ENCODE results near the gene TIMM13. TPM values are rescaled to one million over a fixed set of nuclear protein-coding genes. Genes with fewer than 3 reads are reported as not detected.

TIMM13 gene
- total RNA-seq, 1 experiment from 2014 or later, result 188 TPM

DNA sequence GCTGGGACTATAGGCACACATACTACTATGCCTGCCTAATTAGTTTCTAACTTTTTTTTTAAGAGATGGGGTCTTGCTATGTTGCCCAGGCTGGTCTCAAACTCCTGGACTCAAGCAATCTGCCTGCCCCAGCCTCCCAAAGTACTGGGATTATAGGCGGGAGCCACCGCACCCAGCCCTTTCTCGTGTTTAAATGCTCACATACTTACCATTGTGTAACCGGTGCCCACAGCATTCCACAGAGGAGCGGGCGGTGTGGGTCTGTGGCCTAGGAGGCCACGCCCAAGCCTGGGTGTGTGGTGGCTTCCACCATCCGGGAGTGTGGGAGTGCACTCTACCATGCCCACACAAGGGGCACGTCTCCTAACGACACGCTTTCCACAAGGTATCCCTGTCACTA lies 21.6 kb upstream of the TIMM13 start:
- DNase-seq (ENCODE audit: unreplicated experiment), result no peak
- intact Hi-C loops (cut with micrococcal nuclease), result no loop called here
- Mint-ChIP-seq H3K9me3 (ENCODE audit: unreplicated experiment) (no peaks in the 10 kb centered on the region), H3K27ac (ENCODE audit: low read depth, unreplicated experiment) (no peak overlapping the region), H3K4me1 (ENCODE audit: insufficient read depth, unreplicated experiment) (no peaks in the 10 kb centered on the region), H3K27me3 (ENCODE audit: insufficient read depth, unreplicated experiment) (no peaks in the 10 kb centered on the region), H3K4me3 (ENCODE audit: unreplicated experiment) (no peak overlapping the region), H3K36me3 (ENCODE audit: insufficient read depth, unreplicated experiment) (peaks cover 22% of the 10 kb centered on the region)
- ChIA-PET POLR2A (interaction anchor here (1.1 kb wide), 1 partner anchor 22 kb away, joined by 3 read pairs; the partner anchor contains the start of gene TIMM13), CTCF (no interaction called here)
- TF ChIP-seq, protein P1, sequence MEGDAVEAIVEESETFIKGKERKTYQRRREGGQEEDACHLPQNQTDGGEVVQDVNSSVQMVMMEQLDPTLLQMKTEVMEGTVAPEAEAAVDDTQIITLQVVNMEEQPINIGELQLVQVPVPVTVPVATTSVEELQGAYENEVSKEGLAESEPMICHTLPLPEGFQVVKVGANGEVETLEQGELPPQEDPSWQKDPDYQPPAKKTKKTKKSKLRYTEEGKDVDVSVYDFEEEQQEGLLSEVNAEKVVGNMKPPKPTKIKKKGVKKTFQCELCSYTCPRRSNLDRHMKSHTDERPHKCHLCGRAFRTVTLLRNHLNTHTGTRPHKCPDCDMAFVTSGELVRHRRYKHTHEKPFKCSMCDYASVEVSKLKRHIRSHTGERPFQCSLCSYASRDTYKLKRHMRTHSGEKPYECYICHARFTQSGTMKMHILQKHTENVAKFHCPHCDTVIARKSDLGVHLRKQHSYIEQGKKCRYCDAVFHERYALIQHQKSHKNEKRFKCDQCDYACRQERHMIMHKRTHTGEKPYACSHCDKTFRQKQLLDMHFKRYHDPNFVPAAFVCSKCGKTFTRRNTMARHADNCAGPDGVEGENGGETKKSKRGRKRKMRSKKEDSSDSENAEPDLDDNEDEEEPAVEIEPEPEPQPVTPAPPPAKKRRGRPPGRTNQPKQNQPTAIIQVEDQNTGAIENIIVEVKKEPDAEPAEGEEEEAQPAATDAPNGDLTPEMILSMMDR (IDR thresholded peaks at IDR 0.05; ENCODE audit: unreplicated experiment), result no peak
- no TSS peak for BruUV-seq (replicated peaks)

DNA sequence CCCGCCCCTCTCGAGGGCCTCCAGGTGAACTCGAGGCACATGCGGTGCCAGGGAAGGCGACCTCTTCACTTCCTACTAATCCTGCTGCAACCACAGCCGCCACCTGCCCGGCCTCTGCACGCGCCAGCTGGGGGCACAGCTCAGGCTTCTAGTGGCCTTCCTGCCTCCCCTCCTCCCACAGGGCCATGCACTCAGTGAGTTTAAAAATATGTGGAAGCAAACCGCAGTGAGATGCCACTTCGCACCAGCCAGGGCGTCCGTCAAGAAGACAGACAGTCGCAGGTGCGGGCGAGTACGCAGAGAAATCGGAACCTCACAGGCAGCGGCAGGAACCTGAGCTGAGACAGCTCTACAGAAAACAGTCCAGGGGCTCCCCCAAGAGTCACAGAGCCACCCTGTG lies 19.0 kb upstream of the TIMM13 start:
- intact Hi-C loops (cut with micrococcal nuclease), result no loop called here
- TF ChIP-seq, protein P1 (IDR thresholded peaks at IDR 0.05; ENCODE audit: unreplicated experiment), result no peak
- Mint-ChIP-seq H3K4me3 (ENCODE audit: unreplicated experiment) (no peak overlapping the region), H3K9me3 (ENCODE audit: unreplicated experiment) (no peaks in the 10 kb centered on the region), H3K4me1 (ENCODE audit: insufficient read depth, unreplicated experiment) (no peaks in the 10 kb centered on the region), H3K36me3 (ENCODE audit: insufficient read depth, unreplicated experiment) (peaks cover 27% of the 10 kb centered on the region), H3K27ac (ENCODE audit: low read depth, unreplicated experiment) (no peak overlapping the region), H3K27me3 (ENCODE audit: insufficient read depth, unreplicated experiment) (no peaks in the 10 kb centered on the region)
- BruUV-seq (replicated peaks), result no TSS peak
- DNase-seq (ENCODE audit: unreplicated experiment), result no peak
- POLR2A ChIA-PET, result no interaction called here
- CTCF ChIA-PET, result interaction anchor here (0.7 kb wide), 1 partner anchor 190 kb away, joined by 4 read pairs; no protein-coding TSS in a partner anchor

DNA sequence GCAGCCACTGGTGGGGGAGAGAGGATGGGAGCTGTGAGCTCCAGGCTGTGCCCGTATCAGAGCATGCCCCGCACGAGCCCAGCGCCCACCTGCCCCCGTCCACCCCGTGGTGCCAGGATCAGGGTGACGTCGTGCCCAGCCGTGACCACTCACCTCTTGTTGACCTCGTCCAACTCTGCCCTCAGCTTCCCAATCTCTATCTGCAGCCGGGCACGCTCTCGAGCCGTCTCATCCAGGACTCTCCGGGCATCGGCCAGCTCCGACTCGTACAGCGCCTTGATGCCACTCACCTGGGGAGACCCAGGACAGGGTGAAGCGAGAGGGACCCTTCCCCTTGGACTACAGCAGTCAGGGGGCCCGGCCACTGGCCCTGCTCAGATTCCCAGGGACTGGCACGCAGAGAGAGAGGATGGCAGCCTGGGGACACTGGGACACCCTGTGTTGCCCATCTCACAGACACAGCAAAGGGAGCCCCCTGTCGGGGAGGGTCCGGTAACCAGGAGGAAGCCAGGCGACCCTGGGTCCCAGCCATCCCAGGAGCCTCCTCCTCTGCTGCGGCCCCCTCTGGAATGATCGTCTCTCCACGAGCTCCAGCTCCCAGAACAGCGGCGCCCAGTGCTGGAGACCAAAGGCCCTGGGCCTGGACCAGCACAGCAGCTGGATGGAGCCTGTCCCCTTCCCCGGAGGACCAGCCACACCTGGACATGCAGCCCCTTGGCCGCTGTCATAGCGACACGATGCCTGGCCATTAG lies 17.0 kb upstream of the TIMM13 start:
- no peak for DNase-seq (ENCODE audit: unreplicated experiment)
- peaks cover 8% of the 10 kb centered on the region for H3K9me3 Mint-ChIP-seq (ENCODE audit: unreplicated experiment)
- ChIA-PET POLR2A (interaction anchor here (1.1 kb wide), 1 partner anchor 17 kb away, joined by 5 read pairs; the partner anchor contains the start of gene TIMM13), CTCF (no interaction called here)
- H3K4me1 Mint-ChIP-seq (ENCODE audit: insufficient read depth, unreplicated experiment), result no peaks in the 10 kb centered on the region
- H3K27ac Mint-ChIP-seq (ENCODE audit: low read depth, unreplicated experiment), result no peak overlapping the region
- BruUV-seq (replicated peaks), result no TSS peak
- intact Hi-C loops (cut with micrococcal nuclease), result no loop called here
- TF ChIP-seq, protein P1 (IDR thresholded peaks at IDR 0.05; ENCODE audit: unreplicated experiment), result no peak
- H3K4me3 Mint-ChIP-seq (ENCODE audit: unreplicated experiment), result no peak overlapping the region
- H3K27me3 Mint-ChIP-seq (ENCODE audit: insufficient read depth, unreplicated experiment), result no peaks in the 10 kb centered on the region
- peaks cover 27% of the 10 kb centered on the region for H3K36me3 Mint-ChIP-seq (ENCODE audit: insufficient read depth, unreplicated experiment)

DNA sequence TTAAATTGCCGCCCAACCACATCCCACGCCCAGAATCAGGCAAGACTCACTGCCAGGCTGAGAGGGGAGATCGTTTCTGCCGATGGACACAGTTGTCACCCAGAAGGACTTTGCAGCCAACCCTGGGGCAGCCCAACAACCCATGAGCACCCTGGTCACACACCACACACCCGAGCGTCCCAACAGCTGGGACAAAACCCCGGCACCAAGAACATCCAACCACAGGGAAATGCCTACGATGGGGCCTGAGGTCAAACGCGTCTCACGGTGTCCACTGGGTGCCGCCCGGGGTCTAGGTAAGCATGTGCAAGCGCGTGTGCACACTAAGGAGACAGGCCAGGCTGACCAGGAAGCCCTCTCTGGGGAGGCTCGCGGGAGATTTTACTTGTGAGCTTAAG lies 16.4 kb upstream of the TIMM13 start:
- Mint-ChIP-seq H3K9me3 (ENCODE audit: unreplicated experiment) (peaks cover 8% of the 10 kb centered on the region), H3K4me3 (ENCODE audit: unreplicated experiment) (no peak overlapping the region), H3K4me1 (ENCODE audit: insufficient read depth, unreplicated experiment) (no peaks in the 10 kb centered on the region), H3K36me3 (ENCODE audit: insufficient read depth, unreplicated experiment) (peaks cover 24% of the 10 kb centered on the region), H3K27ac (ENCODE audit: low read depth, unreplicated experiment) (no peak overlapping the region), H3K27me3 (ENCODE audit: insufficient read depth, unreplicated experiment) (no peaks in the 10 kb centered on the region)
- CTCF ChIA-PET, result no interaction called here
- intact Hi-C loops (cut with micrococcal nuclease), result no loop called here
- no peak for DNase-seq (ENCODE audit: unreplicated experiment)
- BruUV-seq (replicated peaks), result no TSS peak
- POLR2A ChIA-PET, result interaction anchor here (1.1 kb wide), 1 partner anchor 16 kb away, joined by 5 read pairs; the partner anchor contains the start of gene TIMM13
- TF ChIP-seq, protein P1 (IDR thresholded peaks at IDR 0.05; ENCODE audit: unreplicated experiment), result no peak

Data from MCF 10A (cell line).